GM21825 (cell line): ENCODE measurements around the gene BABAM2.

Experiments
- ATAC-seq: cut with Tn5 transposase; IDR thresholded peaks from one replicate; pipeline ENCODE4 v1.9.1; 2021; ENCODE audit warnings: mild to moderate bottlenecking, moderate library complexity; ENCODE audit not compliant: unreplicated experiment

BABAM2 gene

DNA sequence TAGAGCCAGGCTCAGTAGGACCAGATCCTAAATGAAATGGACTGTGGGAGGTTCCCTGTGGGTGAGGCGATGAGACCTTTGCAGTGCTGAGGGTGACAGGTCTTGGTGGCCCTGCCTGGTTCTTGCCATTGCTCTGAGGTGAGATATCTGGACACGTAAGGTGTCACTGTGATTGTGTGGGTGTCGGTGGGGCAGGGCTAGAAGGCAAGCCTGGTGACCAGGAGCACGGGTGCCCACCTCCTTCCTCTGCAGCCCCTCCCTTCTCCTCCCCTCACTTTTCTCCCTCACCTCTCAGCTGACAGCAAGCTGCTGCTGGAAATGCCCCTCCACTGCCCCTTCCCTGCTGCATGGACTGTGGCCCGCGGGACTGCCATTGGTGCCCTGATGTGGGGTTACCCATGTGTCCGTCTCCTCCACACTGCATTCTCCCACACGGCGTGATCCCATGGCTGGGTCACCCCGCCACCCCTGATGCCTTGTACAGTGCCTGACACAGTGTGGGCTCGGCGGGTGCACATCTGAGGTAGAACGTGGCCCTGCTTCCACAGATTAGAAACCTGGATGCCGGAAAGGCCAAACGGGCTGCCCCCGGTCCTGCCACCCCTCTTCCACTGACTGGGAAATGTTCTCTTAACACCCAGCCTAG lies 446.6 kb downstream of the BABAM2 start:
- no peak for ATAC-seq

DNA sequence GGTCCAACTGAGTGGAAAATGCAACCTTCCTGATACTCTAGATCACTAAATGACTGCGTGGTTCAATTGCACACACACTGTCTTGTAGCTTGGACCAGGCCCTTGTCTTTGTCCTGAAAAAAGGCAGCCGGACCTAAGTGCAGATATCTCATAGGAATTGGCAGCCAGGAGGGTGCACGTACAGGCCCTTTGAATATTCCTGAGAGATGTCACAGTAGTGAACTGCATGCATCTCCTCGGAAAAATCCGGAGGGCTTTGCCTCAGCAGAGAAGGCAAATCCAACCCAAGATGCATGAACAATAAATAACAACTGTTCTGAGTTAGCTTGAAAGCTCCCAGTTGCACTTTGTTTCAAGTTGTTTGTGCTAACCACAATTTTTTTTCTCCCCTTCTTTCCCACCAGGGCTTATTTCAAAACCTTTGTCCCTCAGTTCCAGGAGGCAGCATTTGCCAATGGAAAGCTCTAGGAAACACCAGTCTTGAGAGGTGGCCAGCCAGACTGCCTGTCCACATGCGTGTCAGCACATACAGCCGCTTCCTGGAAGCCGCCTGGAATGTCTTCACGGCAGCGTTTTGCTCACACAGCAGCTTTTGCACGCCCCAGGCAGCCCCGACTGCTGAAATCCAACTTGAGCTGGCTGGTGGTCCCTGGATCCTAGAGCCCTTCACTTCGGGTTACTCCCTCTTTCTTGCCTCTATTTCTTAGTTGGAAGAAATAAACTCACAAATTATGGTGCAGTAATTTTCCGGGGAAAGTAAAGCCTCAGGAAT lies 447.7 kb downstream of the BABAM2 start:
- no peak for ATAC-seq

DNA sequence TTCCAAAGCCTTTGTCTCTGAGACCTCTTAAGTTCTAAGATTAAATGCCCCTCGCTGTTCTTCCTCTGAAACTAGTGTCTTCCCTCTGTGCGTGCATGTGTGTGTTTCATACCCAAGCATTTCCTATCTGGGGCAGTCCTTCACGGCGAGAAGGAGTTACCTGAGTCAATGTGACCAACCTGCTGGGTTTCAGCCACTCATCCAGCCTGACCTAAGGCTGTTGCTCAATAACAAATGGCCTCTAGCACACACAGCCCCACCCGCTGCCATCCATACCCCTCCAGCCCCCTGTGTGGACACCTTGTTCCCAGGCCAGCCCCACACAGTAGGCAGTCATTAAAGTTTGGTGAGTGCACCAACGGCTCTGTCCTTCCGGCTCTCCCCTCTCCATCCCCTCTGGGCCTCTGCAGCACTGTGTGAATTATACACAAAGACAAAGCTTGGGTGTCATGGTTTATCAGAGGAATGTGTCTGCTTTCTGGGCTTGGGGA lies 448.3 kb downstream of the BABAM2 start:
- no peak for ATAC-seq

- ATAC-seq: no peak
Observed at GRCh38 chr2:28339516-28340175, 449.1 kb downstream of the BABAM2 start.

- no peak for ATAC-seq
Observed at GRCh38 chr2:28340312-28341202, 450.0 kb downstream of the BABAM2 start.

DNA sequence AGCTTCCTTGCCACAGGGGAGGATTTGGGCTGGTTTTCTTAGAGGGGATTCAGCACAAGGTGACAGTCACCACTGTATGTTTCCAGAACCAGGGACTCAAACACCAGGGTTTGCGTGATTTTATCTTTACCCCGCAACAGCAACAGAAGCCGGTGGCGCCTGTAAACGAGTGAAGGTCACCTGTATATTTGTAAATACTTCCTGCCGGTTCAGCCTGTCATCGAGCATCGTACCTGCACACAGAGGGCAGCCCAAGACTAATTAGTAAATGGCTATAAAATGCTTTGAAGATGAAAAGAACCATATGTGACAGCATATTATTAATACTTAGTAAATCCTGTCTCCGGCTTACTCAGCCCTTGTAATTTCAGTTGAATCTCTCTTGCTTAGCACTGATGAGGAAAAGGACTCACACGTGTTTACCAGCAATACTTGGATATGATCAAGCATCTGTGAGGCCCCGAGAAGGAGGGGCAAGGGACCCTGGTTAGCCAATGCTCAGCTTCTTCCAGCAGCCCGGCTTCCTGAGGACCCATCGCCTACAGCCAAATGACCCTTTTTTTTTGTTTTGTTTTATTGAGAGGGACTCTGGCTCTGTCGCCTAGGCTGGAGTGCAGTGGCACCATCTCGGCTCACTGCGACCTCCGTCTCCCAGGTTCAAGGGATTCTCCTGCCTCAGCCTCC lies 450.8 kb downstream of the BABAM2 start:
- ATAC-seq: no peak

DNA sequence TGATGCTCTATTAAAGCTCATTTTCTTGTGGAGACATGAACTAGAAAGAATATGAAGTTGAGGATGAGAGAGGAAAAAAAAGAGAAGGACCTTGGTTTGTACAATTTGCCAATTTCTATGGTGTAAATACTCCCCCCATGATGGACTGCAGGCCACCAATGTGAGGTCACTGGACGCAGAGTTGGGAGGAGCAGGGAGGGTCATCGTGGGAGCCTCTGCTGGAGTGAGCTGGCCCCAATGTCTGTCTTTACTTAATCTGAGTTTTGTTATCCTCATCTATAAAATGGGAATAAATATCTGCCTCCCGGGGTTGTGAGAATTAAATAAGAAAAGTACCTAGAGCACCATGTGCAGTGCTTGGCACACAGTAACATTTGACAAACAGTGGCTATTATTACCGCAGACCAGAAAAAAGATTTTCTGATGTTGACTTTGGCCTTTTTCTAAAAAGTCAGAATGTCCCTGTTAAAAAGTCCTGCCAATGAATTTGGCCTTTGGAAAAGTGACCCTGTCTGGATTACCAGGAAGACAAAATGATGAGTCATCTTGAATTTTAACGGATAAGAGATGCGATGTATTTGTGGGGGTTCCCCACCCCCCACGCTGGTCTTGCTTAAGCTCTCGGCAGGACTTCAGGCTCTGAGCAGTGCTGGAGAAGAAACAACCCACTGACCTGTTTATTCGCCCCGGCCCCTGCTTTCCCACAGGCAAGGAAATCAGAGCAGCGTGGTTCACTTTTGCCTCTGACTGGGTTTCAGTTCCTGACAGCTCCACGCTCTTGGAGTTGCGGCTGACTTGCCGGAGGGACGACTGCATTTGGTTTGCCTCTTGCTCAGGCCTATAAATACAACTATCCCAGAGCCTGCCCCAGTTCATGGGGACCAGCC lies 451.8 kb downstream of the BABAM2 start:
- ATAC-seq: no peak

DNA sequence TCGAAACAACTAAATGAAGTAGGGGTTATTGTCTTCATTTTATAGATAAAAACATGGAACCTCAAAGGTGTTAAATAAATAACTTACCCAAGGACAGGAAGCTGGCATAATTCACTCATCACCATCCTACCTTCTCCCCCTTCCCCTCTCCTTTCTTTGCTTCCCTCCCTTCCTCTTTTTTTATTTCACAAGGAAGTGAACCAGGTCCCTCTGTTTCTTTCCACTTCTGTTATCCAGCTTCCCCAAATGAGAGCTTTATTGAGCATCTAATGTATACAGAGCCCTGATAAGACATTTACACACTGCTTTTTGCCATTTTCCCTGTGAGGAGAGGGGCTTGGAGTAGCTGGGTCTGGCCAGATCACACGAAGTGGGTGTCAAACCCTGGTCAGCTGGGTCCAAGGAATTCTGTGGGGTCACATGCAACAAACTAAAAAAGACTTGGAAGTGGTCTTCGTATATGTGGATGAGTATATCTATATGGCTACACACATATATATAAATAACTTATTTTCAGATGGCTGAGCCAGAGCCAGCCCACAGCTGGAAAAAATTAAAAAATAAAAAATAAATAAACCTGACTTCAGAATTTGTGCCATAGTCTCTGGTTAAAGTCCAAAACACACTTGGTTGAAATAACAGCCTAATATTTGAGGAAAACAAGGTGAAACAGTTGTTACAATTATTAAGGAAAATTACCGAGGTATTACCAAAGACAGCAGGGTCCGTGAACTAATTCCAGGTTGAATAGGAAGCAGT lies 452.8 kb downstream of the BABAM2 start:
- ATAC-seq: no peak

DNA sequence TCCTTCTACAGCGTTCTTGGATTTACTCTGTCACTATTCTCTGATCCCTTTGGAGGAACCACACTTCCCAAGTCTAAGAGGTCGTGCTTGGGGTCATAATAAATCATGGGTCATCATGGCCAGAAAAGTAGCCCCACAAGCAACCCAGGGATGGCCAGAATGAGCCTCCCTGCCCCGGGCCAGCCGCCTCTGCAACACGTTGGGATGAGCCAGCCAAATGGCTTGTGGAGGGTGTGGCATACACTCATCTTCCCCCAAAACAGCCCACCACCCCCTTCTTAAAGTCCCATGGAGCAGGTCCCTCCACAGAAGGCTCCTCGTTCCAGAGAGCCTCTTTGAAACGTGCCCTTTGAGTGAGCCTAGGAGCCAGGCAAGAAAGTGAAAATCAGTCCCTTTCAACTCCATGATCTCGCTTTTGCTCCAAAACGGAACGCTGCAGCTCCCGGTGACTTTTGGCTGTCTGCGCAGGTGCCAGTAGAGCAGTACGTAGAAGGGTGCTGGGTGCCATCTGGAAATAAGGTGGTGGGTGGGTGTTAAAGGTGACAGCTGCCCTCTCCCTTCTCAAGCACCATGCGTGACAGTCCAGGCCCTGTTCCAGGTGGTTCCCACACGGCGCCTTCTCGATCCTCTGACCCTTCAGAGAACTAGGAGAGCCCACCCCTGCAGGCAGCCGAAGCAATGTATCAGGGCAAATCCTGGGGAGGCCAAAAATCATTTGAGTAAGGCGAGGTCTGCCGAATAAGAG lies 453.6 kb downstream of the BABAM2 start:
- ATAC-seq: no peak

- ATAC-seq: no peak
Observed at GRCh38 chr2:28344756-28345373, 454.3 kb downstream of the BABAM2 start.

GRCh38 chr2:28345619-28346018 lies 455.1 kb downstream of the BABAM2 start:
- ATAC-seq: no peak

DNA sequence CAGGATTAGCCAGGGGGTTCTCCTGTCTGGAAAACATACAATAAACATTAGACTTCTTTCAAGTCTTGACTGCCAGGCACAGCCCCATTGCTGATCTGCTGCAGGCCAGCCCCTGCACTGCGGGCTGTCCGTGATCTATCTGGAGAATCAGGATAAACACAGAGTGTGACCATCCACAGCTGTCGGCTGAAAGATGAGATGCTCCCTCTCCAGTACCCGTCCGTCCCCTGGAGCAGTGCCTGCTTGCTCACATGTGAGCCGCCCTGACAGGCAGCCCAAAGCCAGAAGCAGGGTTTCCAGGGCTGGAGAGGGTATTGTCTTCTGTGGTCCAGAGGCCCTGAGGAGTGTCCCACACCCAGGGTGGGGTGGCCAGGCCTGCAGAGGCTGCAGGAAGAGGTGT lies 456.1 kb downstream of the BABAM2 start:
- ATAC-seq: no peak

- no peak for ATAC-seq
Observed at GRCh38 chr2:28347193-28347592, 456.7 kb downstream of the BABAM2 start.

GRCh38 chr2:28347596-28347995 lies 457.1 kb downstream of the BABAM2 start:
- no peak for ATAC-seq

GRCh38 chr2:28348149-28348567 lies 457.6 kb downstream of the BABAM2 start:
- ATAC-seq: no peak

- ATAC-seq: no peak
Observed at GRCh38 chr2:28348921-28349320, 458.4 kb downstream of the BABAM2 start.

- ATAC-seq: no peak
Observed at GRCh38 chr2:28349546-28350165, 459.1 kb downstream of the BABAM2 start.
